ENCODE data around the gene DNAH17.

The DNAH17 gene

GRCh38 chr17:78414178-78415162, 162.7 kb downstream of the DNAH17 start:
- Mint-ChIP-seq H3K9me3 (no peaks in the 10 kb centered on the region), H3K27me3 (ENCODE audit: low read depth) (no peaks in the 10 kb centered on the region), H3K27ac (no peak overlapping the region), H3K4me3 (no peak overlapping the region), H3K36me3 (ENCODE audit: low read depth) (peaks cover 4% of the 10 kb centered on the region), H3K4me1 (peaks cover 56% of the 10 kb centered on the region)
- TF ChIP-seq, protein P1, sequence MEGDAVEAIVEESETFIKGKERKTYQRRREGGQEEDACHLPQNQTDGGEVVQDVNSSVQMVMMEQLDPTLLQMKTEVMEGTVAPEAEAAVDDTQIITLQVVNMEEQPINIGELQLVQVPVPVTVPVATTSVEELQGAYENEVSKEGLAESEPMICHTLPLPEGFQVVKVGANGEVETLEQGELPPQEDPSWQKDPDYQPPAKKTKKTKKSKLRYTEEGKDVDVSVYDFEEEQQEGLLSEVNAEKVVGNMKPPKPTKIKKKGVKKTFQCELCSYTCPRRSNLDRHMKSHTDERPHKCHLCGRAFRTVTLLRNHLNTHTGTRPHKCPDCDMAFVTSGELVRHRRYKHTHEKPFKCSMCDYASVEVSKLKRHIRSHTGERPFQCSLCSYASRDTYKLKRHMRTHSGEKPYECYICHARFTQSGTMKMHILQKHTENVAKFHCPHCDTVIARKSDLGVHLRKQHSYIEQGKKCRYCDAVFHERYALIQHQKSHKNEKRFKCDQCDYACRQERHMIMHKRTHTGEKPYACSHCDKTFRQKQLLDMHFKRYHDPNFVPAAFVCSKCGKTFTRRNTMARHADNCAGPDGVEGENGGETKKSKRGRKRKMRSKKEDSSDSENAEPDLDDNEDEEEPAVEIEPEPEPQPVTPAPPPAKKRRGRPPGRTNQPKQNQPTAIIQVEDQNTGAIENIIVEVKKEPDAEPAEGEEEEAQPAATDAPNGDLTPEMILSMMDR (IDR thresholded peaks at IDR 0.05; ENCODE audit: unreplicated experiment in 3 of 3): no peak

GRCh38 chr17:78412403-78412802, 164.8 kb downstream of the DNAH17 start:
- no peak overlapping the region for H3K4me3 Mint-ChIP-seq
- H3K27me3 Mint-ChIP-seq (ENCODE audit: low read depth): no peaks in the 10 kb centered on the region
- H3K36me3 Mint-ChIP-seq (ENCODE audit: low read depth): peaks cover 4% of the 10 kb centered on the region
- peak overlapping the region in 2 of 3 experiments; percentile 31 to 39 for H3K27ac Mint-ChIP-seq
- TF ChIP-seq, protein P1 (IDR thresholded peaks at IDR 0.05; ENCODE audit: unreplicated experiment in 3 of 3): peak; percentile 30 to 44 (median 42)
- peaks cover 74% of the 10 kb centered on the region for H3K4me1 Mint-ChIP-seq
- no peaks in the 10 kb centered on the region for H3K9me3 Mint-ChIP-seq

- H3K36me3 Mint-ChIP-seq (ENCODE audit: low read depth): peaks cover 4% of the 10 kb centered on the region
These were observed 165.8 kb downstream of the DNAH17 start for GRCh38 chr17:78411241-78411857.

GRCh38 chr17:78409191-78409928, 167.8 kb downstream of the DNAH17 start:
- H3K27me3 Mint-ChIP-seq (ENCODE audit: low read depth): no peaks in the 10 kb centered on the region
- peaks cover 16% of the 10 kb centered on the region for H3K36me3 Mint-ChIP-seq (ENCODE audit: low read depth)
- H3K9me3 Mint-ChIP-seq: no peaks in the 10 kb centered on the region
- TF ChIP-seq, protein P1 (IDR thresholded peaks at IDR 0.05; ENCODE audit: unreplicated experiment in 3 of 3): no peak
- peak overlapping the region in 1 of 3 experiments; percentile 7 for H3K4me3 Mint-ChIP-seq
- H3K27ac Mint-ChIP-seq: peak overlapping the region in 2 of 3 experiments; percentile 22 to 70
- H3K4me1 Mint-ChIP-seq: peaks cover 55% of the 10 kb centered on the region

More at GRCh38 chr17:78411241-78411857, 165.8 kb downstream of the DNAH17 start:
- H3K27me3 Mint-ChIP-seq (ENCODE audit: low read depth): no peaks in the 10 kb centered on the region
- H3K4me1 Mint-ChIP-seq: peaks cover 64% of the 10 kb centered on the region
- H3K4me3 Mint-ChIP-seq: no peak overlapping the region
- peak overlapping the region in 2 of 3 experiments; percentile 47 to 69 for H3K27ac Mint-ChIP-seq
- H3K9me3 Mint-ChIP-seq: no peaks in the 10 kb centered on the region
- TF ChIP-seq, protein P1 (IDR thresholded peaks at IDR 0.05; ENCODE audit: unreplicated experiment in 3 of 3): no peak

GRCh38 chr17:78408476-78409050, 168.6 kb downstream of the DNAH17 start:
- Mint-ChIP-seq H3K27ac (peak overlapping the region; percentile 23 to 77 (median 70)), H3K4me1 (peaks cover 54% of the 10 kb centered on the region), H3K27me3 (ENCODE audit: low read depth) (no peaks in the 10 kb centered on the region), H3K9me3 (no peaks in the 10 kb centered on the region), H3K36me3 (ENCODE audit: low read depth) (peaks cover 23% of the 10 kb centered on the region), H3K4me3 (no peak overlapping the region)
- TF ChIP-seq, protein P1 (IDR thresholded peaks at IDR 0.05; ENCODE audit: unreplicated experiment in 3 of 3): no peak
